NCI-H748 treated with DMSO at 0.1 percent for 48 hours (cell line): ENCODE results near the gene TNXB.
A peak's percentile ranks its signal among the peaks of the same experiment; 100 is the strongest.

Experiments used
- DNase-seq: peaks from one replicate; lab custom pipeline; 2025; lab: John Stamatoyannopoulos, UW

The TNXB gene

GRCh38 chr6:32139590-32139989 is 30.5 kb upstream of the TNXB start:
- DNase-seq: no peak

- no peak for DNase-seq
These were observed 28.3 kb upstream of the TNXB start for GRCh38 chr6:32137454-32137853.

GRCh38 chr6:32133786-32134185 is 24.6 kb upstream of the TNXB start:
- DNase-seq: no peak

GRCh38 chr6:32132110-32132509 is 23.0 kb upstream of the TNXB start:
- no peak for DNase-seq

GRCh38 chr6:32131439-32131948 is 22.4 kb upstream of the TNXB start:
- DNase-seq: no peak

GRCh38 chr6:32129297-32130088 is 20.4 kb upstream of the TNXB start:
- DNase-seq: peak; percentile 19

- DNase-seq: no peak
These were observed 19.7 kb upstream of the TNXB start for GRCh38 chr6:32128751-32129296.

GRCh38 chr6:32127717-32128592 is 18.8 kb upstream of the TNXB start, which contains the start of gene ATF6B:
Gene ATF6B (minus strand): TSS chr6:32128246. CDS start chr6:32128207, 39 bp downstream.
- peak; percentile 99 for DNase-seq

- DNase-seq: no peak
These were observed 18.2 kb upstream of the TNXB start for GRCh38 chr6:32127409-32127716.

GRCh38 chr6:32126880-32127279 is 17.7 kb upstream of the TNXB start:
- no peak for DNase-seq

- DNase-seq: no peak
These were observed 14.5 kb upstream of the TNXB start for GRCh38 chr6:32123681-32124080.

- DNase-seq: no peak
These were observed 11.5 kb upstream of the TNXB start for GRCh38 chr6:32120573-32121059.

- DNase-seq: peak; percentile 56
These were observed 9.9 kb upstream of the TNXB start for GRCh38 chr6:32118782-32119628.

- DNase-seq: no peak
These were observed 8.3 kb upstream of the TNXB start for GRCh38 chr6:32117461-32117860.

- DNase-seq: no peak
These were observed 7.5 kb upstream of the TNXB start for GRCh38 chr6:32116674-32117073.

- no peak for DNase-seq
These were observed 6.5 kb upstream of the TNXB start for GRCh38 chr6:32115623-32116022.

- no peak for DNase-seq
These were observed 5.7 kb upstream of the TNXB start for GRCh38 chr6:32114796-32115195.

- DNase-seq: no peak
These were observed 4.5 kb upstream of the TNXB start for GRCh38 chr6:32113386-32114352.

GRCh38 chr6:32112431-32112980 is 3.4 kb upstream of the TNXB start:
- DNase-seq: no peak

GRCh38 chr6:32111424-32112066 is 2.4 kb upstream of the TNXB start:
- no peak for DNase-seq
